Activated T-helper 1 cell treated with anti-CD3 and anti-CD28 coated beads, Interleukin-2, amount 50 U/mL, for 16 hours (primary cell): ENCODE data around the gene PCSK2.

ENCODE experiments used
- DNase-seq, 2 donors: peaks; one replicate each; pipeline ENCODE4 v3.0.0-alpha.2; 2020; ENCODE audit warnings: low read depth in 1 of 2, low spot score in 1 of 2

The PCSK2 gene

GRCh38 chr20:17530716-17531664 is 304.1 kb downstream of the PCSK2 start, which contains the start of gene BFSP1:
BFSP1 (minus strand) TSS chr20:17531379; CDS start chr20:17531329, 50 bp downstream.
- peak; percentile 9 to 17 for DNase-seq

- no peak for DNase-seq
Measured at GRCh38 chr20:17531665-17532025, 304.8 kb downstream of the PCSK2 start.

GRCh38 chr20:17533396-17533795 is 306.6 kb downstream of the PCSK2 start:
- DNase-seq = no peak

- DNase-seq = no peak
Measured at GRCh38 chr20:17534077-17534476, 307.2 kb downstream of the PCSK2 start.
